Choroid plexus epithelial cell (primary cell): ENCODE results near the gene LMF2.
A peak's percentile ranks its signal among the peaks of the same experiment; 100 is the strongest.

Experiments used
- DNase-seq: peaks from one replicate; pipeline ENCODE4 v3.0.0-alpha.2; 2010; ENCODE audit warnings: low read depth
- H3K4me3 ChIP-seq: 2 replicates; pipeline ENCODE4 v1.5.1; 2011; ENCODE audit warnings: low read depth, mild to moderate bottlenecking, control low read depth, low read length, moderate library complexity
- CTCF ChIP-seq: conservative IDR thresholded peaks from 2 replicates; pipeline ENCODE4 v1.5.1; 2011; ENCODE audit warnings: low read depth, mild to moderate bottlenecking, control low read depth, inconsistent platforms, low read length, moderate library complexity

The LMF2 gene

GRCh38 chr22:50529416-50529896, 22.0 kb upstream of the LMF2 start:
- TF ChIP-seq CTCF = no peak
- H3K4me3 ChIP-seq = peak overlapping the region; percentile 62

GRCh38 chr22:50528682-50529415, 21.3 kb upstream of the LMF2 start:
- peak overlapping the region; percentile 62 for H3K4me3 ChIP-seq
- DNase-seq = no peak
- no peak for TF ChIP-seq CTCF

More at GRCh38 chr22:50529416-50529896, 22.0 kb upstream of the LMF2 start:
- no peak for DNase-seq

- no peak for DNase-seq
- TF ChIP-seq CTCF = no peak
- no peak overlapping the region for H3K4me3 ChIP-seq
These were observed 20.6 kb upstream of the LMF2 start for GRCh38 chr22:50527921-50528681.

GRCh38 chr22:50526834-50527801, 19.6 kb upstream of the LMF2 start:
- H3K4me3 ChIP-seq = peak overlapping the region; percentile 84
- TF ChIP-seq CTCF = no peak
- no peak for DNase-seq

- peak overlapping the region; percentile 84 for H3K4me3 ChIP-seq
- peak; percentile 33 for TF ChIP-seq CTCF
- DNase-seq = peak; percentile 83
These were observed 18.8 kb upstream of the LMF2 start for GRCh38 chr22:50526108-50526833.

GRCh38 chr22:50525858-50526107, 18.3 kb upstream of the LMF2 start:
- DNase-seq = no peak
- peak overlapping the region; percentile 84 for H3K4me3 ChIP-seq
- TF ChIP-seq CTCF = no peak
